GM19025 (cell line): ENCODE results near the gene ANLN.
"Not testable (repeated sequence)": the region's sequence is repeated elsewhere in the genome, so short reads cannot be mapped to it uniquely, and the experiment has no call there.

Source experiments
- ATAC-seq: cut with Tn5 transposase; IDR thresholded peaks from one replicate; pipeline ENCODE4 v1.9.1; 2021; ENCODE audit warnings: mild to moderate bottlenecking, low read depth, moderate library complexity; ENCODE audit not compliant: unreplicated experiment

Gene ANLN

GRCh38 chr7:36491317-36491716 lies 101.7 kb downstream of the ANLN start:
- no peak for ATAC-seq

GRCh38 chr7:36496576-36496975 lies 106.9 kb downstream of the ANLN start:
- ATAC-seq = no peak

- ATAC-seq = not testable (repeated sequence)
Observed at GRCh38 chr7:36497176-36497575, 107.5 kb downstream of the ANLN start.

GRCh38 chr7:36497775-36498174 lies 108.1 kb downstream of the ANLN start:
- no peak for ATAC-seq
